ENCODE measurements around the gene CALCR. TPM values are rescaled to one million over a fixed set of nuclear protein-coding genes. Genes with fewer than 3 reads are reported as not detected.

Gene CALCR
- total and polyA plus RNA-seq, 2 of the 4 experiments (the other 2 are of a cell fraction) = not detected

- Histone ChIP-seq H3K9me3 (ENCODE audit: control insufficient read depth, insufficient read depth, low read length) (no peaks in the 10 kb centered on the region), H4K5ac (ENCODE audit: low read depth, low read length) (no peak overlapping the region), H2BK5ac (ENCODE audit: low read depth, low read length, poor library complexity, severe bottlenecking) (no peak overlapping the region), H2AFZ (replicated peaks; ENCODE audit: low read length, poor library complexity) (no peak overlapping the region), H2AK9ac (replicated peaks; ENCODE audit: low read depth, low read length, poor library complexity) (no peak overlapping the region), H2BK15ac (ENCODE audit: low read depth, low read length) (no peak overlapping the region), H4K8ac (ENCODE audit: low read depth in 2 of 2, low read length in 2 of 2) (no peak overlapping the region), H3K79me1 (ENCODE audit: low read depth in 1 of 2, low read length in 2 of 2) (no peaks in the 10 kb centered on the region), H3K23ac (ENCODE audit: low read depth, low read length) (no peak overlapping the region), H3K27ac (ENCODE audit: insufficient read depth, low read length) (no peak overlapping the region), H2BK120ac (ENCODE audit: low read depth, low read length) (no peak overlapping the region), H3K14ac (replicated peaks; ENCODE audit: low read depth, low read length) (no peak overlapping the region), H2AK5ac (ENCODE audit: low read depth, low read length) (no peak overlapping the region), H3K4ac (ENCODE audit: low read depth, low read length) (no peak overlapping the region), H3K36me3 (ENCODE audit: control insufficient read depth, insufficient read depth, low read length) (no peaks in the 10 kb centered on the region), H3K9me1 (ENCODE audit: insufficient read depth, low read length) (no peaks in the 10 kb centered on the region), H4K20me1 (ENCODE audit: insufficient read depth, low read length) (no peaks in the 10 kb centered on the region), H3K27me3 (ENCODE audit: control insufficient read depth, insufficient read depth, low read length) (no peaks in the 10 kb centered on the region), H3K4me2 (ENCODE audit: low read depth, low read length) (no peak overlapping the region), H3K9ac (ENCODE audit: low read depth, low read length) (no peak overlapping the region), H3K56ac (ENCODE audit: extremely low read depth, insufficient read depth, low read length) (no peak overlapping the region), H3K4me3 (ENCODE audit: insufficient read depth, low read depth, low read length) (no peak overlapping the region), H4K91ac (ENCODE audit: insufficient read depth, low read depth, low read length) (no peak overlapping the region), H2BK20ac (ENCODE audit: low read depth, low read length) (no peak overlapping the region), H3K4me1 (ENCODE audit: control insufficient read depth, insufficient read depth, low read length) (no peaks in the 10 kb centered on the region), H3K18ac (ENCODE audit: low read depth, low read length) (no peak overlapping the region)
- TF ChIP-seq BHLHE40 (IDR thresholded peaks at IDR 0.05; ENCODE audit: low read depth, low read length) (no peak), CEBPB (IDR thresholded peaks at IDR 0.05; ENCODE audit: low read depth, low read length) (no peak), RCOR1 (IDR thresholded peaks at IDR 0.05; ENCODE audit: insufficient replicate concordance, low read length) (no peak), RFX5 (IDR thresholded peaks at IDR 0.05; ENCODE audit: low read depth, low read length) (peak; percentile 87)
- ChIA-PET POLR2A (ENCODE audit: unreplicated experiment) (no interaction called here), CTCF (no interaction called here)
- DNase-seq (no peak), ATAC-seq (ENCODE audit: low read depth) (no peak)
- no TSS peak for BruUV-seq (replicated peaks)
- in situ Hi-C loops (cut with MboI; ENCODE audit: low sequenced_read_pairs) (no loop called here), intact Hi-C loops (cut with micrococcal nuclease) (no loop called here), dilution Hi-C loops (cut with HindIII; ENCODE audit: low sequenced_read_pairs, unreplicated experiment) (no loop called here)
- no CpG with 5 or more reads among the region's 1 CpG for WGBS, 2 experiments (ENCODE audit: extremely low coverage in 2 of 2, insufficient read length in 1 of 2)
Observed at GRCh38 chr7:93515144-93515543, 59.4 kb downstream of the CALCR start.

Measured in IMR-90 (cell line).